Measurements from ENCODE around the gene TNFAIP3. TPM values are rescaled to one million over a fixed set of nuclear protein-coding genes. Genes with fewer than 3 reads are reported as not detected.

Gene TNFAIP3
- 10 to 100 TPM in 5 of 10 donors, 1 to 10 TPM in 5; 3.2 to 33.3 (median 9.6) TPM for total RNA-seq
- polyA plus RNA-seq: 1 to 10 TPM; 2.9 to 4.5 TPM
- long read RNA-seq, donor 1, full-length matches to known transcripts: 2 of 7 reads
- long read RNA-seq, donor 1, partial matches to known transcripts: 4 of 7 reads
- long read RNA-seq, donor 1, other reads (novel, unspliced or antisense): 1 of 7 reads
- long read RNA-seq, donor 2, partial matches to known transcripts: 2 of 2 reads
- long read RNA-seq, donor 2, other reads (novel, unspliced or antisense): 0 of 2 reads
- long read RNA-seq, donor 3, partial matches to known transcripts: 4 of 4 reads
- long read RNA-seq, donor 3, other reads (novel, unspliced or antisense): 0 of 4 reads

- peak; percentile 93 to 97 (median 94) for ATAC-seq
- peaks cover 0 to 10% (median 0%) of the 10 kb centered on the region in 9 donors for H3K36me3 ChIP-seq
Observed at GRCh38 chr6:137866914-137867684, at the start of gene TNFAIP3. TNFAIP3 (plus strand) TSS chr6:137867259; CDS start chr6:137871228, 3,969 bp downstream.

GRCh38 chr6:137818440-137818839 is 48.6 kb upstream of the TNFAIP3 start:
- ATAC-seq: no peak
- Histone ChIP-seq H3K27me3 (no peaks in the 10 kb centered on the region), H3K27ac (no peak overlapping the region), H3K9me3 (no peaks in the 10 kb centered on the region), H3K4me1 (peaks cover 0 to 50% (median 20%) of the 10 kb centered on the region in 9 donors), H3K4me3 (no peak overlapping the region), H3K36me3 (no peaks in the 10 kb centered on the region)
- intact Hi-C loops (cut with DNase I): no loop called here
- WGBS, 2 donors: 97 to 100% methylated on average over 3 of the region's 3 CpGs
- TF ChIP-seq CTCF (IDR thresholded peaks at IDR 0.05): no peak
- no peak for DNase-seq

More at GRCh38 chr6:137866914-137867684, at the start of gene TNFAIP3:
- Histone ChIP-seq H3K4me3 (peak within 1 kb of the TSS; percentile 75 to 99 (median 85)), H3K27me3 (no peaks in the 10 kb centered on the region), H3K27ac (peak within 1 kb of the TSS; percentile 57 to 96 (median 88)), H3K4me1 (peaks cover 3 to 58% (median 39%) of the 10 kb centered on the region in 9 donors), H3K9me3 (no peaks in the 10 kb centered on the region)
- peak; percentile 68 to 99 (median 82) for TF ChIP-seq CTCF (IDR thresholded peaks at IDR 0.05)
- intact Hi-C loops (cut with DNase I): loop anchor here (1.0 to 10.0 kb wide), 10 partner anchors 65 to 160 kb away; no protein-coding TSS in a partner anchor
- WGBS, 2 donors: 0 to 1% methylated on average over 80 to 87 of the region's 87 CpGs
- peak; percentile 92 to 93 for DNase-seq

- Histone ChIP-seq H3K36me3 (no peaks in the 10 kb centered on the region), H3K27me3 (no peaks in the 10 kb centered on the region), H3K9me3 (no peaks in the 10 kb centered on the region), H3K27ac (peak overlapping the region in 1 of 10 donors; percentile 54), H3K4me3 (no peak overlapping the region), H3K4me1 (peaks cover 0 to 59% (median 23%) of the 10 kb centered on the region in 9 donors)
- no peak for ATAC-seq
- 57 to 69% methylated on average over 2 of the region's 2 CpGs for WGBS, 2 donors
- intact Hi-C loops (cut with DNase I): no loop called here
- no peak for DNase-seq
- no peak for TF ChIP-seq CTCF (IDR thresholded peaks at IDR 0.05)
Observed at GRCh38 chr6:137819740-137820139, 47.3 kb upstream of the TNFAIP3 start.

- TF ChIP-seq CTCF (IDR thresholded peaks at IDR 0.05): no peak
- Histone ChIP-seq H3K36me3 (no peaks in the 10 kb centered on the region), H3K4me3 (no peak overlapping the region), H3K27ac (peak overlapping the region in 1 of 10 donors; percentile 54), H3K27me3 (no peaks in the 10 kb centered on the region), H3K9me3 (no peaks in the 10 kb centered on the region), H3K4me1 (peaks cover 0 to 64% (median 23%) of the 10 kb centered on the region in 9 donors)
- ATAC-seq (no peak), DNase-seq (no peak)
- intact Hi-C loops (cut with DNase I): no loop called here
- 69 to 73% methylated on average over 2 of the region's 2 CpGs for WGBS, 2 donors
Observed at GRCh38 chr6:137820425-137820824, 46.6 kb upstream of the TNFAIP3 start.
